H1 (cell line): ENCODE results near the gene NR1D2. TPM values are rescaled to one million over a fixed set of nuclear protein-coding genes. Genes with fewer than 3 reads are reported as not detected.

Experiments used
- CTCF ChIA-PET: fragments of 300-600 bp; sonication (Branson Sonifier 250); formaldehyde crosslinking; loops from one replicate; lab custom pipeline; 2021; ENCODE audit not compliant: partially characterized antibody; lab: Charles Lee
- POLR2A ChIA-PET: fragments of 300-600 bp; sonication (Branson Sonifier 250); formaldehyde crosslinking; loops from one replicate; lab custom pipeline; 2021; ENCODE audit warnings: inconsistent platforms; ENCODE audit not compliant: partially characterized antibody; lab: Charles Lee
- DNase-seq, 2 experiments: peaks; one replicate each; pipeline versions ENCODE4 v3.0.0 to v3.0.0-alpha.2; 2010 to 2022; ENCODE audit warnings: low spot score in 2 of 2, low read depth in 1 of 2, mixed read lengths in 1 of 2
- FAIRE-seq: peaks from 2 replicates; lab custom pipeline; 2011; peaks lifted over from hg19 to GRCh38; lab: Jason Lieb, UNC
- H2AFZ ChIP-seq: 2 replicates; pipeline ENCODE4 v1.8.1; 2012; ENCODE audit warnings: low read length, inconsistent platforms
- H2AK5ac ChIP-seq: 2 replicates; pipeline ENCODE4 v1.6.1; 2013; ENCODE audit warnings: low read depth, low read length
- H2BK120ac ChIP-seq: replicated peaks from 2 replicates; pipeline ENCODE3; 2013; ENCODE audit warnings: low read depth, low read length, inconsistent platforms
- H2BK12ac ChIP-seq: 2 replicates; pipeline ENCODE4 v1.6.1; 2013; ENCODE audit warnings: low read depth, low read length
- H2BK15ac ChIP-seq: 2 replicates; pipeline ENCODE4 v1.6.1; 2013; ENCODE audit warnings: low read length
- H2BK20ac ChIP-seq: 2 replicates; pipeline ENCODE4 v1.6.1; 2013; ENCODE audit warnings: low read length
- H2BK5ac ChIP-seq: 2 replicates; pipeline ENCODE4 v1.6.1; 2013; ENCODE audit warnings: low read depth, low read length
- H3K14ac ChIP-seq: 2 replicates; pipeline ENCODE4 v1.6.1; 2013; ENCODE audit warnings: inconsistent platforms; ENCODE audit not compliant: insufficient read length
- H3K18ac ChIP-seq: 2 replicates; pipeline ENCODE4 v1.6.1; 2013; ENCODE audit warnings: low read length; ENCODE audit errors: extremely low read depth
- H3K23ac ChIP-seq: 2 replicates; pipeline ENCODE4 v1.6.1; 2013; ENCODE audit warnings: inconsistent platforms; ENCODE audit not compliant: insufficient read length
- H3K23me2 ChIP-seq: 2 replicates; pipeline ENCODE4 v1.6.1; 2013; ENCODE audit warnings: low read depth, low read length
- H3K27ac ChIP-seq: 2 replicates; pipeline ENCODE4 v1.6.1; 2011; ENCODE audit warnings: low read depth, low read length, inconsistent platforms
- H3K27me3 ChIP-seq, 4 experiments: replicated peaks in 1 of 4; 1 replicate in 1 of 4; 2 replicates in 3 of 4; pipeline versions ENCODE4 v1.6.1 to v1.8.1; 2011 to 2013; ENCODE audit warnings: low read length in 3 of 4, mild to moderate bottlenecking in 3 of 4, inconsistent platforms in 2 of 4, mixed read lengths in 2 of 4, moderate library complexity in 1 of 4; ENCODE audit not compliant: control insufficient read depth in 3 of 4, insufficient read depth in 3 of 4; ENCODE audit errors: extremely low read depth in 1 of 4
- H3K36me3 ChIP-seq, 4 experiments: 2 replicates each; pipeline versions ENCODE4 v1.6.1 to v1.8.1; 2011 to 2013; ENCODE audit warnings: mild to moderate bottlenecking in 4 of 4, low read length in 3 of 4, moderate library complexity in 2 of 4, control low read depth in 1 of 4, inconsistent platforms in 1 of 4; ENCODE audit not compliant: insufficient read depth in 4 of 4, control insufficient read depth in 2 of 4
- H3K4ac ChIP-seq: replicated peaks from 2 replicates; pipeline ENCODE3; 2013; ENCODE audit warnings: low read length, low read depth, mixed read lengths, inconsistent platforms; ENCODE audit not compliant: insufficient read length
- H3K4me1 ChIP-seq, 4 experiments: replicated peaks in 1 of 4; 1 replicate in 1 of 4; 2 replicates in 3 of 4; pipeline versions ENCODE4 v1.6.1 to v1.8.1; 2011 to 2013; ENCODE audit warnings: low read length in 3 of 4, inconsistent platforms in 2 of 4, mixed read lengths in 1 of 4; ENCODE audit not compliant: insufficient read depth in 4 of 4, control insufficient read depth in 3 of 4
- H3K4me2 ChIP-seq, 2 experiments: 2 replicates each; pipeline versions ENCODE4 v1.6.1 to v1.8.1; 2011 to 2013; ENCODE audit warnings: low read depth in 2 of 2, low read length in 2 of 2, control low read depth in 1 of 2, inconsistent platforms in 1 of 2, mild to moderate bottlenecking in 1 of 2; ENCODE audit not compliant: insufficient read depth in 1 of 2
- H3K4me3 ChIP-seq, 4 experiments: fragments of 200-600, 300-600 bp in 1 of 4; sonication (generic), shearing (Covaris generic), sonication (Bioruptor Twin) in 1 of 4; 2 replicates each; pipeline versions ENCODE4 v1.5.1 to v1.8.1; 2011 to 2016; ENCODE audit warnings: low read length in 4 of 4, low read depth in 3 of 4, control low read depth in 2 of 4, inconsistent platforms in 2 of 4, mild to moderate bottlenecking in 2 of 4, mixed read lengths in 1 of 4, moderate library complexity in 1 of 4; ENCODE audit not compliant: insufficient read depth in 2 of 4; ENCODE audit errors: extremely low read depth in 1 of 4
- H3K56ac ChIP-seq: replicated peaks from 2 replicates; pipeline ENCODE3; 2013; ENCODE audit warnings: low read depth, mild to moderate bottlenecking, mixed read lengths, low read length, inconsistent platforms; ENCODE audit not compliant: insufficient read length
- H3K79me1 ChIP-seq: 2 replicates; pipeline ENCODE4 v1.6.1; 2013; ENCODE audit warnings: low read depth, low read length, control low read depth
- H3K79me2 ChIP-seq, 2 experiments: 2 replicates each; pipeline versions ENCODE4 v1.6.1 to v1.8.1; 2012 to 2013; ENCODE audit warnings: low read length in 2 of 2, mild to moderate bottlenecking in 2 of 2, inconsistent platforms in 1 of 2; ENCODE audit not compliant: insufficient read depth in 2 of 2, control insufficient read depth in 1 of 2
- H3K9ac ChIP-seq, 4 experiments: replicated peaks in 1 of 4; 1 replicate in 1 of 4; 2 replicates in 3 of 4; pipeline versions ENCODE4 v1.6.1 to v1.8.1; 2011 to 2013; ENCODE audit warnings: low read depth in 3 of 4, low read length in 3 of 4, control low read depth in 2 of 4, mild to moderate bottlenecking in 2 of 4, moderate library complexity in 2 of 4, inconsistent platforms in 1 of 4; ENCODE audit errors: extremely low read depth in 1 of 4
- H3K9me3 ChIP-seq, 2 experiments: 2 replicates each; pipeline versions ENCODE4 v1.6.1 to v1.8.1; 2012 to 2013; ENCODE audit warnings: mild to moderate bottlenecking in 2 of 2, moderate library complexity in 2 of 2, control low read depth in 1 of 2, inconsistent platforms in 1 of 2, low read depth in 1 of 2, low read length in 1 of 2, mixed read lengths in 1 of 2; ENCODE audit not compliant: insufficient read depth in 2 of 2
- H4K20me1 ChIP-seq, 2 experiments: replicated peaks in 1 of 2; 2 replicates each; pipeline versions ENCODE3 to v1.8.1; 2011 to 2013; ENCODE audit warnings: inconsistent platforms in 2 of 2, low read length in 2 of 2, mild to moderate bottlenecking in 1 of 2; ENCODE audit not compliant: insufficient read depth in 2 of 2, control insufficient read depth in 1 of 2
- H4K5ac ChIP-seq: 2 replicates; pipeline ENCODE4 v1.6.1; 2013; ENCODE audit warnings: low read length, low read depth, mixed read lengths, inconsistent platforms; ENCODE audit not compliant: insufficient read length
- H4K8ac ChIP-seq: 2 replicates; pipeline ENCODE4 v1.8.0; 2013; ENCODE audit warnings: mild to moderate bottlenecking, moderate library complexity, low read length, inconsistent platforms; ENCODE audit not compliant: insufficient read depth; ENCODE audit errors: extremely low read depth
- H4K91ac ChIP-seq: replicated peaks from 2 replicates; pipeline ENCODE3; 2013; ENCODE audit warnings: low read length, mixed read lengths, inconsistent platforms; ENCODE audit not compliant: insufficient read length
- ASH2L ChIP-seq: fragments of 200-600, 300-600 bp; sonication (generic); IDR thresholded peaks from one replicate; pipeline ENCODE4 v1.7.1; 2017; ENCODE audit warnings: low read length
- BACH1 ChIP-seq: IDR thresholded peaks from 2 replicates; pipeline ENCODE4 v1.6.1; 2012; ENCODE audit warnings: low read length, improper control_type of control experiment
- EGR1 ChIP-seq: IDR thresholded peaks from 2 replicates; pipeline ENCODE4 v1.6.1; 2011; ENCODE audit warnings: low read depth, low read length, borderline replicate concordance
- EP300 ChIP-seq, 2 experiments: IDR thresholded peaks; 1 replicate in 1 of 2; 2 replicates in 1 of 2; pipeline ENCODE4 v1.6.1; 2011 to 2012; ENCODE audit warnings: low read depth in 2 of 2, low read length in 2 of 2, mild to moderate bottlenecking in 2 of 2, borderline replicate concordance in 1 of 2, inconsistent platforms in 1 of 2, moderate library complexity in 1 of 2
- EZH2 ChIP-seq: fragments of 200-600 bp; sonication (generic); IDR thresholded peaks from 2 replicates; pipeline ENCODE4 v1.7.1; 2012; ENCODE audit warnings: low read depth, mild to moderate bottlenecking, moderate library complexity, low read length, inconsistent platforms; ENCODE audit not compliant: severe bottlenecking
- JUND ChIP-seq: IDR thresholded peaks from 2 replicates; pipeline ENCODE4 v1.6.1; 2011; ENCODE audit warnings: mild to moderate bottlenecking, improper control_type of control experiment, low read length
- RNF2 ChIP-seq: fragments of 200-900, 300-1000 bp; sonication (generic); IDR thresholded peaks from 2 replicates; pipeline ENCODE4 v1.7.1; 2016; ENCODE audit warnings: borderline replicate concordance, low read depth, mild to moderate bottlenecking, antibody characterized with exemption, low read length; ENCODE audit not compliant: poor library complexity, severe bottlenecking; ENCODE audit errors: missing control alignments
- SIN3A ChIP-seq, 2 experiments: IDR thresholded peaks in 1 of 2; conservative IDR thresholded peaks in 1 of 2; 2 replicates each; pipeline ENCODE4 v1.6.1; 2011 to 2012; ENCODE audit warnings: low read length in 2 of 2, improper control_type of control experiment in 1 of 2, low read depth in 1 of 2, mild to moderate bottlenecking in 1 of 2
- TAF7 ChIP-seq: optimal IDR thresholded peaks from 2 replicates; pipeline ENCODE3; 2011; ENCODE audit warnings: low read depth, mild to moderate bottlenecking, inconsistent platforms, low read length, moderate library complexity, borderline replicate concordance
- YY1 ChIP-seq: IDR thresholded peaks from 2 replicates; pipeline ENCODE4 v1.6.1; 2011; ENCODE audit warnings: low read depth, mild to moderate bottlenecking, low read length
- ZNF274 ChIP-seq: IDR thresholded peaks from 2 replicates; pipeline ENCODE4 v1.7.0; 2012; ENCODE audit warnings: low read length, borderline replicate concordance; ENCODE audit errors: extremely low read depth
- WGBS, 2 experiments: shearing (Covaris generic) in 1 of 2; methylation state at CpG; one replicate each; pipeline versions ENCODE4 v1.1.6 to v1.1.7; 2013 to 2015; ENCODE audit warnings: low lambda C conversion rate in 2 of 2, mixed read lengths in 2 of 2, inconsistent platforms in 1 of 2, low coverage in 1 of 2, missing lambda C conversion rate in 1 of 2; ENCODE audit not compliant: insufficient replicate concordance in 2 of 2, insufficient coverage in 1 of 2, insufficient read length in 1 of 2; ENCODE audit errors: extremely low coverage in 1 of 2, missing lambda C conversion rate in 1 of 2; 5-methylcytosine and 5-hydroxymethylcytosine counted together
- polyA plus RNA-seq, 7 experiments: library from polyadenylated mRNA; depleted of rRNA in 3 of 7; stranded (reverse) in 5 of 7; unstranded in 2 of 7; fragments of >200 nt in 5 of 7; fragments of 200-250 nt in 2 of 7; gene quantifications; 1 replicate in 5 of 7; 2 replicates in 1 of 7; 4 replicates in 1 of 7; pipeline versions ENCODE4 v1.2.1 to v1.2.3, GENCODE V29; 2011 to 2013; ENCODE audit warnings: missing spikeins in 2 of 7, mixed read lengths in 2 of 7
- total RNA-seq: library from RNA; stranded (reverse); fragmentation: NEBNext Ultra II Directional; extraction: Animal tissue kit (Norgen Biotek cat#: 25700); gene quantifications from 2 replicates; pipeline ENCODE4 v1.2.1, GENCODE V29; 2021
- TF ChIP-seq, protein P1 (sequence below): IDR thresholded peaks from 2 replicates; pipeline ENCODE4 v1.6.1; 2012; ENCODE audit warnings: inconsistent platforms

Gene NR1D2
- total and polyA plus RNA-seq, 2 of the 8 experiments (the other 6 are each of a cell fraction or from before 2014, with no cell fraction given) = 5.9 to 21.7 TPM

- Histone ChIP-seq H2BK20ac (no peak overlapping the region), H3K4me3 (peak overlapping the region in 1 of 4 experiments; percentile 10; a peak in 1 of 8 replicates), H4K5ac (no peak overlapping the region), H3K4me1 (peaks cover 5 to 10% (median 6%) of the 10 kb centered on the region in 4 experiments; a peak in 5 of 7 replicates), H3K14ac (no peak overlapping the region), H2BK120ac (no peak overlapping the region), H2BK5ac (no peak overlapping the region), H2BK12ac (no peak overlapping the region), H3K9ac (no peak overlapping the region), H3K23ac (no peak overlapping the region), H3K23me2 (peaks cover 17% of the 10 kb centered on the region), H3K4me2 (peak overlapping the region in 1 of 2 experiments; percentile 18; a peak in 1 of 4 replicates), H3K79me1 (no peaks in the 10 kb centered on the region), H3K9me3 (no peaks in the 10 kb centered on the region), H3K56ac (no peak overlapping the region), H4K20me1 (peaks cover 9 to 14% of the 10 kb centered on the region in 2 experiments), H2AFZ (no peak overlapping the region), H2AK5ac (no peak overlapping the region), H3K18ac (no peak overlapping the region), H3K27ac (no peak overlapping the region), H4K91ac (no peak overlapping the region), H3K27me3 (no peaks in the 10 kb centered on the region; a peak in 1 of 7 replicates), H3K4ac (no peak overlapping the region), H3K36me3 (peaks cover 15 to 36% (median 22%) of the 10 kb centered on the region in 4 experiments), H4K8ac (no peak overlapping the region), H2BK15ac (no peak overlapping the region), H3K79me2 (peaks cover 0 to 36% of the 10 kb centered on the region in 2 experiments; a peak in 3 of 4 replicates)
- ChIA-PET CTCF (interaction anchor here (3.5 kb wide), 1 partner anchor 7 kb away, joined by 21 read pairs; no protein-coding TSS in a partner anchor), POLR2A (interaction anchor here (0.6 to 11.5 kb wide), 8 partner anchors 12 to 77 kb away, joined by 6 to 363 read pairs (median 64); partner anchors contain the start of gene NR1D2)
- DNase-seq = no peak
- no peak for FAIRE-seq
- 85% methylated on average over 2 of the region's 2 CpGs; no CpG with 5 or more reads in 1 of the 2 experiments for WGBS, 2 experiments
- TF ChIP-seq EGR1 (no peak), ASH2L (no peak), JUND (no peak), RNF2 (no peak), TAF7 (no peak), EZH2 (no peak), YY1 (no peak), BACH1 (no peak), EP300 (IDR thresholded peaks at IDR 0.05; ENCODE audit: borderline replicate concordance in 1 of 2, low read depth in 2 of 2, low read length in 2 of 2) (no peak), ZNF274 (no peak), SIN3A (conservative IDR thresholded peaks at IDR 0.05 in 1 of 2, IDR thresholded peaks at IDR 0.05 in 1 of 2; ENCODE audit: low read depth in 1 of 2, low read length in 2 of 2) (no peak)
- TF ChIP-seq, protein P1, sequence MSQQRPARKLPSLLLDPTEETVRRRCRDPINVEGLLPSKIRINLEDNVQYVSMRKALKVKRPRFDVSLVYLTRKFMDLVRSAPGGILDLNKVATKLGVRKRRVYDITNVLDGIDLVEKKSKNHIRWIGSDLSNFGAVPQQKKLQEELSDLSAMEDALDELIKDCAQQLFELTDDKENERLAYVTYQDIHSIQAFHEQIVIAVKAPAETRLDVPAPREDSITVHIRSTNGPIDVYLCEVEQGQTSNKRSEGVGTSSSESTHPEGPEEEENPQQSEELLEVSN = no peak
Measured at GRCh38 chr3:23919628-23920027, 25.5 kb upstream of the NR1D2 start.
